ENCODE measurements around the gene RNF43.

The RNF43 gene

DNA sequence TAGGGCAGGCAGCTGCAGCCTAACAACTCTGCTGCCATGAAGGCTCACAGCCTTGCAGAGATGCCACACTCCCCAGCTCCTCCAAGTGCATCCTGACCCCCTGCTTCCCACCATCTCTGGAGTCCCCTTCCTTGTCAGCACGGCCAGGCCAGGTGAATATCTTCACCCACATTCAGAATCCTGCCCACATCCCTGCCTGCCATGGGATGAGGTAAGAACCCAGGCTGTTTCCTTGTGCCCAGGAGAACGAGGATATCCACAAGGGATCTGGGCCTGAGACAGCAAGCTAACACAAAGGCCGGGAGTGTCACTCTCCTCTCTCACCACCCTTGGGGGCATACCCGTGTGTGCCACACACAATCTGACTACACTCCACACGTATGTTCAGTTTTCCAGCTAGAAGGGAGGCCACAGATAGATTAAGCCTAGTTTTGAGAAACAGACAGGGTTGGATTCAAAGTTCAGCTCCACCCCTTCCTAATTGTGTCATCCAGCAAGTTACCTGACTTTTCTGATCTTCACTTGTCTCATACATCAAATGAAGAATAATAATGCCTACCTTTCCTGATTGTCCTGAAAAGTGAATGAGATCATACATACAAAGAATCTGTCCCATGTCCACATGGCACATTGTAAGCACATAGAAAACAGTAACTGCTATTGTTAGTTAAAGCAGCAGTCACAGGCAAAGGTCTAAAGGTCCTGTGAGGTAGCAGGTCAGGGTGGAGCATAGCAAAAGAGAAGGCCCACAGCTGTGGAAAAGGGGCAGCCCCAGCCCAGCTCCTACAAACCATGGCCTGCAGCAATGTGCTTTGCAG lies 47.9 kb downstream of the RNF43 start:
- DNase-seq (ENCODE audit: low read depth in 1 of 2, low spot score in 1 of 2) = no peak
- no peaks in the 10 kb centered on the region for H3K27me3 ChIP-seq (ENCODE audit: insufficient read depth, poor library complexity, severe bottlenecking)
- no peak overlapping the region for H3K4me3 ChIP-seq (replicated peaks; ENCODE audit: insufficient read depth, low read length)
- TF ChIP-seq GABPA (IDR thresholded peaks at IDR 0.05; ENCODE audit: low read depth) (no peak), POLR2AphosphoS5 (IDR thresholded peaks at IDR 0.05; ENCODE audit: low read depth) (no peak), SPI1 (IDR thresholded peaks at IDR 0.05; ENCODE audit: borderline replicate concordance, low read depth) (no peak)
- TF ChIP-seq, protein P1, sequence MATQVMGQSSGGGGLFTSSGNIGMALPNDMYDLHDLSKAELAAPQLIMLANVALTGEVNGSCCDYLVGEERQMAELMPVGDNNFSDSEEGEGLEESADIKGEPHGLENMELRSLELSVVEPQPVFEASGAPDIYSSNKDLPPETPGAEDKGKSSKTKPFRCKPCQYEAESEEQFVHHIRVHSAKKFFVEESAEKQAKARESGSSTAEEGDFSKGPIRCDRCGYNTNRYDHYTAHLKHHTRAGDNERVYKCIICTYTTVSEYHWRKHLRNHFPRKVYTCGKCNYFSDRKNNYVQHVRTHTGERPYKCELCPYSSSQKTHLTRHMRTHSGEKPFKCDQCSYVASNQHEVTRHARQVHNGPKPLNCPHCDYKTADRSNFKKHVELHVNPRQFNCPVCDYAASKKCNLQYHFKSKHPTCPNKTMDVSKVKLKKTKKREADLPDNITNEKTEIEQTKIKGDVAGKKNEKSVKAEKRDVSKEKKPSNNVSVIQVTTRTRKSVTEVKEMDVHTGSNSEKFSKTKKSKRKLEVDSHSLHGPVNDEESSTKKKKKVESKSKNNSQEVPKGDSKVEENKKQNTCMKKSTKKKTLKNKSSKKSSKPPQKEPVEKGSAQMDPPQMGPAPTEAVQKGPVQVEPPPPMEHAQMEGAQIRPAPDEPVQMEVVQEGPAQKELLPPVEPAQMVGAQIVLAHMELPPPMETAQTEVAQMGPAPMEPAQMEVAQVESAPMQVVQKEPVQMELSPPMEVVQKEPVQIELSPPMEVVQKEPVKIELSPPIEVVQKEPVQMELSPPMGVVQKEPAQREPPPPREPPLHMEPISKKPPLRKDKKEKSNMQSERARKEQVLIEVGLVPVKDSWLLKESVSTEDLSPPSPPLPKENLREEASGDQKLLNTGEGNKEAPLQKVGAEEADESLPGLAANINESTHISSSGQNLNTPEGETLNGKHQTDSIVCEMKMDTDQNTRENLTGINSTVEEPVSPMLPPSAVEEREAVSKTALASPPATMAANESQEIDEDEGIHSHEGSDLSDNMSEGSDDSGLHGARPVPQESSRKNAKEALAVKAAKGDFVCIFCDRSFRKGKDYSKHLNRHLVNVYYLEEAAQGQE (IDR thresholded peaks at IDR 0.05; ENCODE audit: insufficient replicate concordance, low read depth) = no peak
- TF ChIP-seq, protein P2, sequence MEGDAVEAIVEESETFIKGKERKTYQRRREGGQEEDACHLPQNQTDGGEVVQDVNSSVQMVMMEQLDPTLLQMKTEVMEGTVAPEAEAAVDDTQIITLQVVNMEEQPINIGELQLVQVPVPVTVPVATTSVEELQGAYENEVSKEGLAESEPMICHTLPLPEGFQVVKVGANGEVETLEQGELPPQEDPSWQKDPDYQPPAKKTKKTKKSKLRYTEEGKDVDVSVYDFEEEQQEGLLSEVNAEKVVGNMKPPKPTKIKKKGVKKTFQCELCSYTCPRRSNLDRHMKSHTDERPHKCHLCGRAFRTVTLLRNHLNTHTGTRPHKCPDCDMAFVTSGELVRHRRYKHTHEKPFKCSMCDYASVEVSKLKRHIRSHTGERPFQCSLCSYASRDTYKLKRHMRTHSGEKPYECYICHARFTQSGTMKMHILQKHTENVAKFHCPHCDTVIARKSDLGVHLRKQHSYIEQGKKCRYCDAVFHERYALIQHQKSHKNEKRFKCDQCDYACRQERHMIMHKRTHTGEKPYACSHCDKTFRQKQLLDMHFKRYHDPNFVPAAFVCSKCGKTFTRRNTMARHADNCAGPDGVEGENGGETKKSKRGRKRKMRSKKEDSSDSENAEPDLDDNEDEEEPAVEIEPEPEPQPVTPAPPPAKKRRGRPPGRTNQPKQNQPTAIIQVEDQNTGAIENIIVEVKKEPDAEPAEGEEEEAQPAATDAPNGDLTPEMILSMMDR (IDR thresholded peaks at IDR 0.05; ENCODE audit: insufficient read depth, low read length) = no peak
- no peak overlapping the region for H3K27ac ChIP-seq (replicated peaks)

DNA sequence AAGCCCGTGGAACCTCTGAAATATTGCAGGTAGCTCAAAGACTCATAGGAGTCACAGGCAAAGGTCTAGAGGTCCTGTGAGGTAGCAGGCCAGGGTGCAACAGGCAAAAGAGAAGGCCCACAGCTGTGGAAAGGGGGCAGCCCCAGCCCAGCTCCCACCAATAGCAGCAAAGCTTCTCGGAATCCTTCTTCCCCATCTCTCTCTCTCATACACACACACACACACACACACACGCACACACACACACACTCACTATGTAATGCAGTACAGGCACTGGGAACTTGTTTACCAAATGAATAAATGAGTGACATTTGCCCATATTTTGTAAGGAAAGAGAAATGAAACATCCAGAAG lies 48.5 kb downstream of the RNF43 start:
- Histone ChIP-seq H3K27ac (replicated peaks) (no peak overlapping the region), H3K27me3 (ENCODE audit: insufficient read depth, poor library complexity, severe bottlenecking) (no peaks in the 10 kb centered on the region), H3K4me3 (replicated peaks; ENCODE audit: insufficient read depth, low read length) (no peak overlapping the region)
- TF ChIP-seq SPI1 (IDR thresholded peaks at IDR 0.05; ENCODE audit: borderline replicate concordance, low read depth) = no peak
- TF ChIP-seq, protein P2 (IDR thresholded peaks at IDR 0.05; ENCODE audit: insufficient read depth, low read length) = no peak
- TF ChIP-seq, protein P1 (IDR thresholded peaks at IDR 0.05; ENCODE audit: insufficient replicate concordance, low read depth) = no peak
- no peak for TF ChIP-seq POLR2AphosphoS5 (IDR thresholded peaks at IDR 0.05; ENCODE audit: low read depth)
- TF ChIP-seq GABPA (IDR thresholded peaks at IDR 0.05; ENCODE audit: low read depth) = no peak
- DNase-seq (ENCODE audit: low read depth in 1 of 2, low spot score in 1 of 2) = no peak
